Activated T-helper 2 cell treated with anti-CD3 and anti-CD28 coated beads, Interferon-gamma antibody, Interleukin-2, Interleukin-4, amounts not matched to agents 10 μg/mL and 5 μg/mL and 100 μg/mL, durations not matched to agents 14 hours and 24 hours and 36 hours (primary cell): ENCODE data around the gene ESYT1. TPM values are rescaled to one million over a fixed set of nuclear protein-coding genes. Genes with fewer than 3 reads are reported as not detected.
"Not testable (repeated sequence)": the region's sequence is repeated elsewhere in the genome, so short reads cannot be mapped to it uniquely, and the experiment has no call there.

Experiments used
- DNase-seq: peaks from one replicate; pipeline ENCODE4 v3.0.0; 2021; ENCODE audit warnings: low spot score
- H3K27ac Mint-ChIP-seq: one replicate; pipeline ENCODE4 v1.8.0; 2021; ENCODE audit warnings: mixed read lengths
- H3K27me3 Mint-ChIP-seq: one replicate; pipeline ENCODE4 v1.8.0; 2021; ENCODE audit warnings: low read depth, mixed read lengths
- H3K36me3 Mint-ChIP-seq: one replicate; pipeline ENCODE4 v1.8.0; 2021; ENCODE audit warnings: low read depth, mixed read lengths
- H3K4me1 Mint-ChIP-seq: one replicate; pipeline ENCODE4 v1.8.0; 2021; ENCODE audit warnings: low read depth, mixed read lengths
- H3K4me3 Mint-ChIP-seq: one replicate; pipeline ENCODE4 v1.8.0; 2021; ENCODE audit warnings: low read depth, mild to moderate bottlenecking, moderate library complexity, mixed read lengths
- H3K9me3 Mint-ChIP-seq: one replicate; pipeline ENCODE4 v1.8.0; 2021; ENCODE audit warnings: mixed read lengths
- intact Hi-C: fragments of 100-400 bp; cut with micrococcal nuclease; formaldehyde crosslinking; loops from one replicate; pipeline ENCODE4 v1.15.1; 2023
- total RNA-seq: library from RNA; stranded (reverse); gene quantifications from 2 replicates; pipeline ENCODE4 v1.2.3, GENCODE V29; 2022

ESYT1 gene
- total RNA-seq, 1 donor from 2014 or later = 154 TPM

- Mint-ChIP-seq H3K4me3 (no peak overlapping the region), H3K27me3 (no peaks in the 10 kb centered on the region), H3K4me1 (peaks cover 54% of the 10 kb centered on the region), H3K9me3 (no peaks in the 10 kb centered on the region), H3K27ac (peak overlapping the region; percentile 14), H3K36me3 (peaks cover 34% of the 10 kb centered on the region)
- no peak for DNase-seq
- intact Hi-C loops = loop anchor here (5.0 kb wide), 2 partner anchors 67 to 957 kb away; partner anchors contain the start of genes NABP2, RNF41 and STAT6
Measured at GRCh38 chr12:56154818-56155217, 26.8 kb downstream of the ESYT1 start.

DNA sequence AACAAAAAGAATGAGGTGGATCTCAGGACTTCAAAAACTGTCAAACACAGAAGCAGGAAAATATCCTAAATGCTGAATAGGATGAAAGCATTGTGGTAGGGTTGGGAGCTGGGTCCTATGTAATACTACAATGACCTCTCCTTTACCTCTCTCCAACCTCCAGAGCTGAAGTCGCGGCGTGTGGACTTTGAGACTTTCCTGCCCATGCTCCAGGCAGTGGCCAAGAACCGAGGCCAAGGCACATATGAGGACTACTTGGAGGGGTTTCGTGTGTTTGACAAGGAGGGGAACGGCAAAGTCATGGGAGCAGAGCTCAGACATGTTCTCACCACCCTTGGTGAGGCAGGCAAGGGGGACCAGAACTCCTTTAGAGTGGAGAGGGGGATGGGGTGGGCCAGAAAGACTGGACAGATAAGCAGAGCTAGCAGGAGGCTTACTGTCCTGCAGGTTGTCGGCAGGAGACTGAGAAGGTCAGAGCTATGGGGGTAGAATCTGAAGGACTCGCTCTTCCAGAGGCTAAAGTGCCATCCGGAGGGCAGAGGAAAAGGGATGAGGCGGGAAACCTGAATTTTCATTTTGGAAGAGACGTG lies 27.3 kb downstream of the ESYT1 start:
- H3K4me3 Mint-ChIP-seq = peak overlapping the region; percentile 55
- H3K27ac Mint-ChIP-seq = peak overlapping the region; percentile 14
- peaks cover 55% of the 10 kb centered on the region for H3K4me1 Mint-ChIP-seq
- H3K36me3 Mint-ChIP-seq = peaks cover 39% of the 10 kb centered on the region
- H3K9me3 Mint-ChIP-seq = no peaks in the 10 kb centered on the region
- DNase-seq = no peak
- intact Hi-C loops = loop anchor here (5.0 kb wide), 1 partner anchor 957 kb away; the partner anchor contains the start of gene STAT6
- no peaks in the 10 kb centered on the region for H3K27me3 Mint-ChIP-seq

DNA sequence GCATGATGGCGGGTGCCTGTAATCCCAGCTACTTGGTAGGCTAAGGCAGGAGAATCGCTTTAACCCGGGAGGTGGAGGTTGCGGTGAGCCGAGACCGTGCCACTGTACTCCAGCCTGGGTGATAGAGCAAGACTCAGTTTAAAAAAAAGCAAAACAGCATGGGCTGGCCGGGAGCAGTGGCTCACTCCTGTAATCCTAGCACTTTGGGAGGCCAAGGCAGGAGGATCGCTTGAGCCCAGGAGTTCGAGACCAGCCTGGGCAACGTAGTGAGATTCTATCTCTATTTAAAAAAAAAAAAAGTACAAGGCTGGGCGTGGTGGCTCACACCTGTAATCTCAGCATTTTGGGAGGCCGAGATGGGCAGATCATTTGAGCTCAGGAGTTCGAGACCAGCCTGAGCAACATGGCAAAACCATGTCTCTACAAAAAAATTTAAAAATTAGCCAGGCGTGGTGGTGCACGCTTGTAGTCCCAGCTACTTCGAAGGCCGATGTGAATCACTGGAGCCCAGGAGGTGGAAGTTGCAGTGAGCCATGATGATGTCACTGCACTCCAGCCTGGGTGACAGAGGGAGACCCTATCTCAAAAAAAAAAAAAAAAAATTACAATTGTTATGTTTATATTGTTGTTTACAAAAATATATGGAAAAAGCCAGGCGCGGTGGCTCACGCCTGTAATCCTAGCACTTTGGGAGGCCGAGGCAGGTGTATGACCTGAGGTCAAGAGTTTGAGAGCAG lies 28.6 kb downstream of the ESYT1 start:
- intact Hi-C loops = loop anchor here (5.0 kb wide), 1 partner anchor 956 kb away; the partner anchor contains the start of gene STAT6
- not testable (repeated sequence) for H3K9me3 Mint-ChIP-seq, DNase-seq, H3K27me3 Mint-ChIP-seq
- Mint-ChIP-seq H3K36me3 (peaks cover 52% of the 10 kb centered on the region), H3K27ac (peak overlapping the region; percentile 91), H3K4me1 (peaks cover 58% of the 10 kb centered on the region), H3K4me3 (peak overlapping the region; percentile 97)

DNA sequence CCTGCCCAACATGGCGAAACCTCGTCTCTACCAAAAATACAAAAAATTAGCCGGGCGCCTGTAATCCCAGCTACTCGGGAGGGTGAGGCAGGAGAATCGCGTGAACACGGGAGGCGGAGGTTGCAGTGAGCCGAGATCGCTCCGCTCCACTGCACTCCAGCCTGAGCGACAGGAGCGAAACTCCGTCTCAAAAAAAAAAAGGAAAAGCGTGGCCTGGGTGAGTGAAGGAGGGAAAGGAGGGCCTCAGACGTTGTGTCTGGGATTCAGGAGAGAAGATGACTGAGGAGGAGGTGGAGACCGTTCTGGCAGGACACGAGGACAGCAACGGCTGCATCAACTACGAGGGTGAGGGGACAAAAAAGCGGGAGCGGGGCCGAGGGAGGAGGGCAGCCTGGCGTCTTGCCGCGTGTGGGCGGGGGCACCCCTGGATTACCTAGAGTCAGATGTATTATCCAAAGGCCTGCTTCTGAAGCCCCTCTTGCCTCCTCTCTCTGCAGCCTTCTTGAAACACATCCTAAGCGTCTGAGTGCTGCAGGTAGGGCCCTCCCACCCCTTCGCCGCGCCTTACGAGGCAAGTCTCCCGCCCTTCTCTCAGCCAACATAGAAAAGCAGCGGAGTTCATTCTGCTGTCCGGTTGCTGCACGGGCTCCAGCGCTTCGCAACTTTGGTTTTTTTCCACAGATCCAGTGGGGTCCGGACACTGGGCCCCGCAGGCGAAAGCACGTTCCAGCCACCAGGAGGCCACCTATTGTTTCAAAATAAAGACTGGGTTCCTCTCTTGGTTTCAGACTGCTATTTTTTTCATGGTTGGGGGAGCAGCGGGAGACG lies 29.3 kb downstream of the ESYT1 start:
- Mint-ChIP-seq H3K9me3 (no peaks in the 10 kb centered on the region), H3K27ac (peak overlapping the region; percentile 91), H3K27me3 (no peaks in the 10 kb centered on the region), H3K36me3 (peaks cover 60% of the 10 kb centered on the region), H3K4me1 (peaks cover 58% of the 10 kb centered on the region), H3K4me3 (peak overlapping the region; percentile 97)
- peak; percentile 61 for DNase-seq
- intact Hi-C loops = loop anchor here (1.0 to 5.0 kb wide), 4 partner anchors 31 to 955 kb away; partner anchors contain the start of genes SMARCC2, STAT6 and ZC3H10

DNA sequence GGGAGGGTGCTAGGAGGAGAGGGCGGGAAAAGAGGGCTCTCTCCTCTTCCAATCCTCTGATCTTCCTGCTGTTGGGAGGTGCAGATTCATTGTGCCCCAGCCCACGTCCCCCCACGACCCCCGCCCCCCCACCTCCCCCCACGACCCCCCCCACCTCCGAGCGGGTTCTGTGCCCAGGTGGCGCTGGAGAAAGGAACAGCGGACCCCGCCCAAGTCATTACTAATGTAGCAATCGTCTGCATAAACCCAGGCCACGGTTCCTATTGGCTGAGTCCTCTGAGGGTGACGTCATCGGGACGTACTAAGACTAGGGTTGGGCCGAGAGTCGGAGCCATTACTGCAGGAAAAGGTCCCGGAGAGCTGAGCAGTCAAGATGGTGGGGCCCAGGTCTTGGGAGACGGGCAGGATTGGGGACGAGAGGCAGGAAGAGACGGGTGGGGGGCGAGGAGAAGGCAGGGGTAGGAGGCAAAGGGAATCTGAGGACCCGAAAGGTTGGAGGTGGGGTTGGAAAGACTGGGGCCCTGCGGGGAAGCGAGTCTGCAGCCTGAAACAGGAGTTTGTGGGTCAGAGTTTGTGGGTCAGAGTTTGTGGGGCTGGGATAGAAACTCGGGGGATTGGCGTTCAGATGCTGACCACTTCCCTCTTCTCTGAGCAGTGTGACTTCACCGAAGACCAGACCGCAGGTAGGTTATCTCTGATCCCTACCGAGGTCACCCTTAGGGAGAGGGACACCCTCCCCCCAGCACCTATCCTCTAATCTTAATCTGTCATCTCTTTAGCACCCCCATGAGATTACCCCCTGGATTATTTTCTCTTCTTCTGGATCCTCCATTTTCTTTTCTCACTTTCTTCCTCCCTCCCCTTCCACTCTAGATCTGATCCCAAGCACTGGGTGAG lies 30.2 kb downstream of the ESYT1 start, which contains the start of gene MYL6:
MYL6 (plus strand) TSS at position 331 of the 897 bp plus-strand sequence; CDS start at position 374, 43 bp downstream.
- H3K4me1 Mint-ChIP-seq = peaks cover 54% of the 10 kb centered on the region
- peaks cover 68% of the 10 kb centered on the region for H3K36me3 Mint-ChIP-seq
- no peaks in the 10 kb centered on the region for H3K27me3 Mint-ChIP-seq
- H3K4me3 Mint-ChIP-seq = peak within 1 kb of the TSS; percentile 97
- H3K9me3 Mint-ChIP-seq = no peaks in the 10 kb centered on the region
- intact Hi-C loops = loop anchor here (1.0 to 5.0 kb wide), 4 partner anchors 31 to 954 kb away; partner anchors contain the start of genes SMARCC2, STAT6 and ZC3H10
- DNase-seq = peak; percentile 92
- peak within 1 kb of the TSS; percentile 91 for H3K27ac Mint-ChIP-seq

GRCh38 chr12:56158926-56159461 lies 30.9 kb downstream of the ESYT1 start:
- Mint-ChIP-seq H3K27me3 (no peaks in the 10 kb centered on the region), H3K27ac (peak overlapping the region; percentile 91), H3K4me1 (peaks cover 47% of the 10 kb centered on the region), H3K9me3 (no peaks in the 10 kb centered on the region), H3K4me3 (peak overlapping the region; percentile 97), H3K36me3 (peaks cover 75% of the 10 kb centered on the region)
- intact Hi-C loops = loop anchor here (1.0 to 5.0 kb wide), 4 partner anchors 30 to 953 kb away; partner anchors contain the start of genes SMARCC2, STAT6 and ZC3H10
- no peak for DNase-seq

DNA sequence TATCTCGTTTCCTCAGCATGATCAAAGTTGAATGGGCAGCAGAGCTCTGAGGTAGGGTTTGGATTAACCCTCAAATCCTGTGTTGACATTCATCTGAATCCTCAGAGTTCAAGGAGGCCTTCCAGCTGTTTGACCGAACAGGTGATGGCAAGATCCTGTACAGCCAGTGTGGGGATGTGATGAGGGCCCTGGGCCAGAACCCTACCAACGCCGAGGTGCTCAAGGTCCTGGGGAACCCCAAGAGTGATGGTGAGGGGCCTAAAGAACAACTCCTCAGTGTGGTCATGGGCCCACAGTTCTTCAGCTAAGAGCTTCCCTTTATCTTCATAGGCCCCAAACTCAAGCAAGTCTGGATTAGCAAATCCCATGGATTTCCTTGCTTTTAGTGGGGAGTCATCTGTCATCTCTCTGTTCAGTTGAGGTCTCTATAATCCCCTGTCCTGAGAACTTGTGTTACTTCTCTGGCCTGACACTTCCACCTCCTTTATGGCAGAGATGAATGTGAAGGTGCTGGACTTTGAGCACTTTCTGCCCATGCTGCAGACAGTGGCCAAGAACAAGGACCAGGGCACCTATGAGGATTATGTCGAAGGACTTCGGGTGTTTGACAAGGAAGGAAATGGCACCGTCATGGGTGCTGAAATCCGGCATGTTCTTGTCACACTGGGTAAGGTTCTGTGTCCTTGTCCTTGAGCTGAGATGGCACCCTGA lies 31.6 kb downstream of the ESYT1 start:
- H3K36me3 Mint-ChIP-seq = peaks cover 81% of the 10 kb centered on the region
- no peaks in the 10 kb centered on the region for H3K9me3 Mint-ChIP-seq
- intact Hi-C loops = loop anchor here (2.0 to 5.0 kb wide), 3 partner anchors 29 to 953 kb away; partner anchors contain the start of genes SMARCC2, STAT6 and ZC3H10
- H3K4me1 Mint-ChIP-seq = peaks cover 44% of the 10 kb centered on the region
- peak overlapping the region; percentile 91 for H3K27ac Mint-ChIP-seq
- no peaks in the 10 kb centered on the region for H3K27me3 Mint-ChIP-seq
- H3K4me3 Mint-ChIP-seq = peak overlapping the region; percentile 97
- no peak for DNase-seq

DNA sequence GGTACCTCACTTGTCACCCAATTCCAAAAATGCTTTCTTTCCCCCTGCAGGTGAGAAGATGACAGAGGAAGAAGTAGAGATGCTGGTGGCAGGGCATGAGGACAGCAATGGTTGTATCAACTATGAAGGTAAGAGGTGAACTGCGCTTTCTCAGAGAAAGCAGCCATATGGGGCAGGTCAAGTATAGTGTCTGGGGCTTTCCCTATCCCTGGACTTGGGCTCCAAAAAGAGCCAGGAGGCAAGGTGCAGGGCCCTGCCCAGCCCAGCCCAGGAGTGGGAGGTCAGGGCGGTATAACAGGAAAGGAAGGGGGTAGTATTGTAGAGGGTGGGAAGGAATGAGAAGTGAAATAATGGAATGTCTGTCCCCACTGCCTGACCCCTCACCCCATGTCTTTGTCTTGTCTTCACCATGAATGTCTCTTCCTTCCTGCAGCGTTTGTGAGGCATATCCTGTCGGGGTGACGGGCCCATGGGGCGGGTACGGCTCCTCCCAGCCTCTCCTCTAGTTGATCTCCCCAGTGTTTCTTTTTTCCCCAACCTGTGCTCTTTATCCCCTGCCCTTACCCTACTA lies 32.2 kb downstream of the ESYT1 start:
- H3K27me3 Mint-ChIP-seq = no peaks in the 10 kb centered on the region
- peaks cover 40% of the 10 kb centered on the region for H3K4me1 Mint-ChIP-seq
- H3K4me3 Mint-ChIP-seq = peak overlapping the region; percentile 97
- H3K27ac Mint-ChIP-seq = peak overlapping the region; percentile 86
- intact Hi-C loops = no loop called here
- peaks cover 81% of the 10 kb centered on the region for H3K36me3 Mint-ChIP-seq
- peak; percentile 50 for DNase-seq
- no peaks in the 10 kb centered on the region for H3K9me3 Mint-ChIP-seq

DNA sequence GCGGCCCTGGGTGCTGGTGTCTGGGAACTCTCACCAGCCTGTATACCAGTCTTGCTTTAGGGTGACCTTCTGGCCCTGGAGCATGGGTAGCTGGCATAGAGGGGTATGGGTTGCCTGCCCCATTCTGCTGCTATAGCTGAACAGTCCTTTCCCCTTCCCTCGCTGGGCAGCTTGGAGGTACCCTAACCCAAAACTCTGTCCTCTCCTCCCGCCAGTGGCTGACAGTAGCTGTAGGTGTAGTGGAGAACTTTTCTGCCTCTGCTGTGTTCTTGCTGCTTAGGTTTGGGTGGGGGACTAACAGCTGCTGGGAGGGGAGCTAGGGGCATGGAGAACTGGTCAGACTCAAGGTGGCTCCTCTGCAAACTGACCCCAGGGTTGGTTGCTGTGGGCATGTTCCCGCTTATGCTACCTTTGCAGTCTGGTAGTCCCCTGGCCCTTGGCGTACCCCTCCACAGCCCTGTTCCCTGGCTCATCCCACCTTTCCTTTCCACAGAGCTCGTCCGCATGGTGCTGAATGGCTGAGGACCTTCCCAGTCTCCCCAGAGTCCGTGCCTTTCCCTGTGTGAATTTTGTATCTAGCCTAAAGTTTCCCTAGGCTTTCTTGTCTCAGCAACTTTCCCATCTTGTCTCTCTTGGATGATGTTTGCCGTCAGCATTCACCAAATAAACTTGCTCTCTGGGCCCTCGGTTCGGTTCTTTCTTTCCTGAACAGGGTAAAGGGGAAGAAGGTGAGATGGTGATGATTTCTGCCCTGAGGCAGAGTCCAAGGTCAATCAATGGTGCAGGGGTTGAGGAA lies 33.0 kb downstream of the ESYT1 start:
- Mint-ChIP-seq H3K36me3 (peaks cover 81% of the 10 kb centered on the region), H3K4me1 (peaks cover 35% of the 10 kb centered on the region), H3K27ac (peak overlapping the region; percentile 86), H3K9me3 (no peaks in the 10 kb centered on the region), H3K27me3 (no peaks in the 10 kb centered on the region), H3K4me3 (peak overlapping the region; percentile 97)
- intact Hi-C loops = no loop called here
- DNase-seq = no peak

GRCh38 chr12:56161690-56162351 lies 33.8 kb downstream of the ESYT1 start:
- peaks cover 35% of the 10 kb centered on the region for H3K4me1 Mint-ChIP-seq

More at GRCh38 chr12:56161690-56162351, 33.8 kb downstream of the ESYT1 start:
- peak overlapping the region; percentile 97 for H3K4me3 Mint-ChIP-seq
- H3K36me3 Mint-ChIP-seq = peaks cover 81% of the 10 kb centered on the region
- no peaks in the 10 kb centered on the region for H3K27me3 Mint-ChIP-seq
- DNase-seq = no peak
- peak overlapping the region; percentile 63 for H3K27ac Mint-ChIP-seq
- intact Hi-C loops = no loop called here
- H3K9me3 Mint-ChIP-seq = no peaks in the 10 kb centered on the region
